ENCODE results near the gene POU6F1.

POU6F1 gene

DNA sequence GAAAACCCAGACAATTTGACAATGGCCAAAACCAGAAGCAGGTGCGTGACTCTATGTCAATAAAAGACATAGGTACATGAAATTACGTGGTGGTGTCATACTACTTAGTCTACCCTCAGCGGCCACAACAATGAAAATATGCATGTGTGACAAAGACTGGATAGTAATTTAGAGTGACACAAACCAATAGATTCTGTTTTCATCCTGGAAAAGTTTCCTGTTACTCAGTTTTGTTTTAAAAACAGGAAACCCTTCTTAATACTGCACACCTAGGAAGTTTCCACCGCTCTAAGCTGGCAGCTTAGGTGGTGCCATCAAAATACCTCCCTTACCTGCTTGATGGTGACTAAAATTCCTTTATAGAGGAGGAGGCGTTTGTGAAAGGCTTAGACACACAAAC, 15.1 kb downstream of the POU6F1 start:
- Histone ChIP-seq H3K4me1 (ENCODE audit: control insufficient read depth in 1 of 2, insufficient read depth in 2 of 2, low read length in 2 of 2) (no peaks in the 10 kb centered on the region), H3K9ac (ENCODE audit: low read length) (no peak overlapping the region), H3K18ac (ENCODE audit: low read length) (no peak overlapping the region), H3K4ac (ENCODE audit: low read depth, low read length) (no peak overlapping the region), H4K12ac (ENCODE audit: low read depth, low read length) (no peak overlapping the region), H4K8ac (ENCODE audit: low read depth, low read length) (no peak overlapping the region), H3K79me2 (ENCODE audit: control insufficient read depth, insufficient read depth, low read length, poor library complexity) (no peaks in the 10 kb centered on the region), H3K36me3 (ENCODE audit: control insufficient read depth in 1 of 2, insufficient read depth in 2 of 2, low read length in 2 of 2) (no peaks in the 10 kb centered on the region), H3K79me1 (ENCODE audit: low read length) (no peaks in the 10 kb centered on the region), H2AK5ac (ENCODE audit: low read length) (no peak overlapping the region), H3K4me3 (ENCODE audit: low read depth, low read length) (no peak overlapping the region), H3K27ac (ENCODE audit: low read depth, low read length) (no peak overlapping the region), H2BK12ac (ENCODE audit: low read length) (no peak overlapping the region), H3K9me3 (ENCODE audit: insufficient read depth, low read depth, low read length) (no peaks in the 10 kb centered on the region), H4K91ac (ENCODE audit: low read depth, low read length) (no peak overlapping the region), H3K23ac (ENCODE audit: low read length) (no peak overlapping the region), H3K27me3 (ENCODE audit: insufficient read depth, low read length) (no peaks in the 10 kb centered on the region), H3K14ac (ENCODE audit: low read length) (no peak overlapping the region), H2AFZ (ENCODE audit: insufficient read depth, low read length, poor library complexity) (no peak overlapping the region), H2BK5ac (ENCODE audit: low read depth, low read length, poor library complexity) (no peak overlapping the region), H2BK120ac (ENCODE audit: insufficient read depth, low read length, poor library complexity) (no peak overlapping the region), H3K4me2 (ENCODE audit: low read length) (no peak overlapping the region)
- WGBS (ENCODE audit: extremely low coverage, insufficient coverage, insufficient read length): no CpG with 5 or more reads among the region's 5 CpGs
- no peak for DNase-seq

DNA sequence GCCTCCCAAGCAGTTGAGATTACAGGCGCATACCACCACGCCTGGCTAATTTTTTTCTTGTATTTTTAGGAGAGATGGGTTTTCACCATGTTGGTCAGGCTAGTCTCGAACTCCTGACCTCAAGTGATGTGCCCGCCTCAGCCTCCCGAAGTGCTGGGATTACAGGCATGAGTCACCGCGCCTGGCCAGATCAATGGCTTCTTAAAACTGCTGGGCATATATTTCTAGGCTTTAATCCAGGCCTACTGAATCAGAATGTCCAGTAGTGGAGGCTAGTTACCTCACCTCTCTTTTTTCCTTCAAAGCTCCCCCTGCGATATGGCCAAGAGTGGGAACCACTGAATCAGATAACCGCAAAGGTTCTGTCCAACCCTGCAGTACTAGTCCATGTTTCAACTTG, 17.1 kb downstream of the POU6F1 start:
- Histone ChIP-seq H3K9ac (ENCODE audit: low read length) (no peak overlapping the region), H3K9me3 (ENCODE audit: insufficient read depth, low read depth, low read length) (no peaks in the 10 kb centered on the region), H4K91ac (ENCODE audit: low read depth, low read length) (no peak overlapping the region), H4K12ac (ENCODE audit: low read depth, low read length) (no peak overlapping the region), H3K4me3 (ENCODE audit: low read depth, low read length) (no peak overlapping the region), H2BK12ac (ENCODE audit: low read length) (no peak overlapping the region), H3K27ac (ENCODE audit: low read depth, low read length) (no peak overlapping the region), H3K79me1 (ENCODE audit: low read length) (no peaks in the 10 kb centered on the region), H2BK120ac (ENCODE audit: insufficient read depth, low read length, poor library complexity) (no peak overlapping the region), H3K23ac (ENCODE audit: low read length) (no peak overlapping the region), H3K4me2 (ENCODE audit: low read length) (no peak overlapping the region), H4K8ac (ENCODE audit: low read depth, low read length) (no peak overlapping the region), H3K27me3 (ENCODE audit: insufficient read depth, low read length) (no peaks in the 10 kb centered on the region), H3K4ac (ENCODE audit: low read depth, low read length) (no peak overlapping the region), H3K36me3 (ENCODE audit: control insufficient read depth in 1 of 2, insufficient read depth in 2 of 2, low read length in 2 of 2) (no peaks in the 10 kb centered on the region), H3K4me1 (ENCODE audit: control insufficient read depth in 1 of 2, insufficient read depth in 2 of 2, low read length in 2 of 2) (no peaks in the 10 kb centered on the region), H2AK5ac (ENCODE audit: low read length) (no peak overlapping the region), H3K79me2 (ENCODE audit: control insufficient read depth, insufficient read depth, low read length, poor library complexity) (no peaks in the 10 kb centered on the region), H3K18ac (ENCODE audit: low read length) (no peak overlapping the region), H2BK5ac (ENCODE audit: low read depth, low read length, poor library complexity) (no peak overlapping the region), H2AFZ (ENCODE audit: insufficient read depth, low read length, poor library complexity) (no peak overlapping the region), H3K14ac (ENCODE audit: low read length) (no peak overlapping the region)
- no CpG with 5 or more reads among the region's 9 CpGs for WGBS (ENCODE audit: extremely low coverage, insufficient coverage, insufficient read length)
- no peak for DNase-seq

DNA sequence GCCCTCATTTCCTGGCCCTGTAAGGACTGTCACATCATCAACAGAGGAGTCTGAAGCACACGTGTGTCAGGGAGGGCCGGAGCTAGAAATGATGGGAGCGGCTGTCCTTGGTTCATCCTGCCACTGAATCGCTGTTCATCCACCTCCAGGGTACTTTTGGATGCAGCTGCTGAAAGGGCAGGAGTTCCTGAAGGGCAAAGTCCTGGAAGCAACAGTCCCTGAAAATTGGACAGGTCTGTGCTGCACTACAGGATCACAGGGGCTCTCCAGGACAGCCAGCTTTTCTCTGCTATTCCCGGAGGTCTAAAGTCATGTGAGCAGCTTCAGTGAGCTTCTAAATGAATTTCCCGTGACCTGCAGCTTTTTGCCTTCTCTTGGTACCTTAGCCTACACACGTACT, 17.7 kb downstream of the POU6F1 start:
- no peaks in the 10 kb centered on the region for H3K36me3 ChIP-seq (ENCODE audit: control insufficient read depth in 1 of 2, insufficient read depth in 2 of 2, low read length in 2 of 2)
- H4K12ac ChIP-seq (ENCODE audit: low read depth, low read length): no peak overlapping the region
- H3K79me2 ChIP-seq (ENCODE audit: control insufficient read depth, insufficient read depth, low read length, poor library complexity): no peaks in the 10 kb centered on the region
- no peak for DNase-seq
- H2BK12ac ChIP-seq (ENCODE audit: low read length): no peak overlapping the region
- no peak overlapping the region for H3K4ac ChIP-seq (ENCODE audit: low read depth, low read length)
- H3K4me3 ChIP-seq (ENCODE audit: low read depth, low read length): no peak overlapping the region
- no peaks in the 10 kb centered on the region for H3K27me3 ChIP-seq (ENCODE audit: insufficient read depth, low read length)
- H3K4me1 ChIP-seq (ENCODE audit: control insufficient read depth in 1 of 2, insufficient read depth in 2 of 2, low read length in 2 of 2): no peaks in the 10 kb centered on the region
- H3K4me2 ChIP-seq (ENCODE audit: low read length): no peak overlapping the region
- WGBS (ENCODE audit: extremely low coverage, insufficient coverage, insufficient read length): no CpG with 5 or more reads among the region's 7 CpGs
- no peak overlapping the region for H3K27ac ChIP-seq (ENCODE audit: low read depth, low read length)
- H4K91ac ChIP-seq (ENCODE audit: low read depth, low read length): no peak overlapping the region
- no peak overlapping the region for H3K9ac ChIP-seq (ENCODE audit: low read length)
- H2BK5ac ChIP-seq (ENCODE audit: low read depth, low read length, poor library complexity): no peak overlapping the region
- no peak overlapping the region for H3K23ac ChIP-seq (ENCODE audit: low read length)
- H3K14ac ChIP-seq (ENCODE audit: low read length): no peak overlapping the region
- no peaks in the 10 kb centered on the region for H3K79me1 ChIP-seq (ENCODE audit: low read length)
- H4K8ac ChIP-seq (ENCODE audit: low read depth, low read length): no peak overlapping the region
- H2AK5ac ChIP-seq (ENCODE audit: low read length): no peak overlapping the region
- no peak overlapping the region for H3K18ac ChIP-seq (ENCODE audit: low read length)
- H2BK120ac ChIP-seq (ENCODE audit: insufficient read depth, low read length, poor library complexity): no peak overlapping the region
- no peaks in the 10 kb centered on the region for H3K9me3 ChIP-seq (ENCODE audit: insufficient read depth, low read depth, low read length)
- no peak overlapping the region for H2AFZ ChIP-seq (ENCODE audit: insufficient read depth, low read length, poor library complexity)

DNA sequence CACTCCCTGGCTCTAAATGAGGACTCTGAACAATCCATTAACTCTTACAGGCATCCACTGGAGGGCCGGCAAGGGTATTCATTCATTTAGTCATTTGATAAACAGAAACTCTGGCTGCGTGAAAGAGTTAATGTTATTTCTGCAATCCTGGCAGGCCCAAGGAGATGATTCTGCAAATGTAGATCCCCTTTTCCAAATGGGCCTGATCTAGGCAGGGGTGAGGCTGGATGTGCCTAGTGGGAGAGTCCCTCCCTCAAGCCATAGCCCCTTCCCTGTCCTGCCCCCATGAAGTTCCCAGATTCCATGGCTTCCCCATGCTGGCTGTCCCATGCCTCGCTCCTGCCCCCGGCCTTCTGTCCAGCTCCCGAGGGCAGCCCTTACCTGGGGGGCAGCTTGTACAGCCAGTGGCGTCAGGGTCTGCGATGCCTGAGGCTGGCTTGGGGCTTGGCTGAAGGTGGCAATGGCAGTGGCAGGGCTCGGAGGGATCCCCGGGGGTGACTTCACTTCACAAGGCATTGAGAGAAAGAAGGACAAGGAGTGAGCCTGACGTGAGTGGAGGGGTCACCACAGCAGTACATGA, 18.4 kb downstream of the POU6F1 start:
- Histone ChIP-seq H3K9ac (ENCODE audit: low read length) (no peak overlapping the region), H3K14ac (ENCODE audit: low read length) (no peak overlapping the region), H3K27ac (ENCODE audit: low read depth, low read length) (no peak overlapping the region)

More for the DNA sequence above, 18.4 kb downstream of the POU6F1 start:
- Histone ChIP-seq H2BK120ac (ENCODE audit: insufficient read depth, low read length, poor library complexity) (no peak overlapping the region), H3K36me3 (ENCODE audit: control insufficient read depth in 1 of 2, insufficient read depth in 2 of 2, low read length in 2 of 2) (no peaks in the 10 kb centered on the region), H4K8ac (ENCODE audit: low read depth, low read length) (no peak overlapping the region), H3K23ac (ENCODE audit: low read length) (no peak overlapping the region), H3K4ac (ENCODE audit: low read depth, low read length) (no peak overlapping the region), H3K79me1 (ENCODE audit: low read length) (no peaks in the 10 kb centered on the region), H2AFZ (ENCODE audit: insufficient read depth, low read length, poor library complexity) (no peak overlapping the region), H2BK5ac (ENCODE audit: low read depth, low read length, poor library complexity) (no peak overlapping the region), H3K27me3 (ENCODE audit: insufficient read depth, low read length) (no peaks in the 10 kb centered on the region), H3K4me2 (ENCODE audit: low read length) (no peak overlapping the region), H4K91ac (ENCODE audit: low read depth, low read length) (no peak overlapping the region), H3K4me1 (ENCODE audit: control insufficient read depth in 1 of 2, insufficient read depth in 2 of 2, low read length in 2 of 2) (no peaks in the 10 kb centered on the region), H3K18ac (ENCODE audit: low read length) (no peak overlapping the region), H3K79me2 (ENCODE audit: control insufficient read depth, insufficient read depth, low read length, poor library complexity) (no peaks in the 10 kb centered on the region), H4K12ac (ENCODE audit: low read depth, low read length) (no peak overlapping the region), H3K9me3 (ENCODE audit: insufficient read depth, low read depth, low read length) (no peaks in the 10 kb centered on the region), H2BK12ac (ENCODE audit: low read length) (no peak overlapping the region), H2AK5ac (ENCODE audit: low read length) (no peak overlapping the region), H3K4me3 (ENCODE audit: low read depth, low read length) (no peak overlapping the region)
- DNase-seq: no peak
- no CpG with 5 or more reads among the region's 10 CpGs for WGBS (ENCODE audit: extremely low coverage, insufficient coverage, insufficient read length)

All from trophoblast cell (in vitro differentiated cells and primary cell).